HCT116 (cell line): ENCODE measurements around the gene TACR2. TPM values are rescaled to one million over a fixed set of nuclear protein-coding genes. Genes with fewer than 3 reads are reported as not detected.

ENCODE experiments used
- ATAC-seq: fragments of 200-7000 bp; cut with Tn5 transposase; 2 replicates; pipeline ENCODE4 v1.9.1; 2020; ENCODE audit warnings: mild to moderate bottlenecking, moderate library complexity
- BruUV-seq: library from RNA; stranded (reverse); fragments of 400-500 nt; replicated peaks from 2 replicates; lab custom pipeline; 2021; lab: Mats Ljungman, UMichigan
- CTCF ChIA-PET: fragments of 300-600 bp; sonication (Branson Sonifier 250); formaldehyde crosslinking; loops from one replicate; lab custom pipeline; 2021; ENCODE audit warnings: antibody characterized with exemption; lab: Charles Lee
- POLR2A ChIA-PET: fragments of 300-600, 350-600 bp; sonication (Branson Sonifier 250); formaldehyde crosslinking; loops from one replicate; lab custom pipeline; 2021; ENCODE audit warnings: antibody characterized with exemption; lab: Charles Lee
- RAD21 ChIA-PET, 2 experiments: fragments of 300-600 bp; sonication (Branson Sonifier 250); formaldehyde crosslinking; loops; one replicate each; lab custom pipeline; 2023; ENCODE audit warnings: low total read pairs in 2 of 2; ENCODE audit not compliant: uncharacterized antibody in 2 of 2, unreplicated experiment in 2 of 2, low non-redundant PET in 1 of 2; lab: Charles Lee
- DNase-seq: peaks from one replicate; pipeline ENCODE4 v3.0.0-alpha.2; 2010; ENCODE audit warnings: low read depth, low spot score
- H2AFZ ChIP-seq: fragments of 200-600 bp; shearing (Covaris generic), sonication (generic); 2 replicates; pipeline ENCODE4 v1.6.1; 2017; ENCODE audit warnings: low read depth, mixed run types, mixed read lengths, antibody characterized with exemption, low read length; ENCODE audit not compliant: poor library complexity, severe bottlenecking
- H3K27ac ChIP-seq: 2 replicates; pipeline ENCODE4 v1.5.1; 2012; ENCODE audit warnings: low read depth, low read length
- H3K27me3 ChIP-seq: fragments of 200-600 bp; sonication (generic); 2 replicates; pipeline ENCODE4 v1.6.1; 2016; ENCODE audit warnings: mixed run types, low read length, mixed read lengths; ENCODE audit not compliant: insufficient read depth
- H3K36me3 ChIP-seq, 2 experiments: fragments of 200-500 bp in 1 of 2; fragments of 200-600 bp in 1 of 2; sonication (Bioruptor generic) in 1 of 2; sonication (generic) in 1 of 2; 2 replicates each; pipeline versions ENCODE4 v1.5.1 to v1.6.1; 2014 to 2016; ENCODE audit warnings: low read length in 2 of 2, inconsistent platforms in 1 of 2, mixed read lengths in 1 of 2, mixed run types in 1 of 2; ENCODE audit not compliant: insufficient read depth in 2 of 2, control insufficient read depth in 1 of 2
- H3K4me1 ChIP-seq, 2 experiments: fragments of 200-600 bp in 1 of 2; sonication (generic) in 1 of 2; 2 replicates each; pipeline versions ENCODE4 v1.5.1 to v1.6.1; 2012 to 2017; ENCODE audit warnings: low read length in 2 of 2, inconsistent platforms in 1 of 2, mild to moderate bottlenecking in 1 of 2, mixed read lengths in 1 of 2, mixed run types in 1 of 2, moderate library complexity in 1 of 2; ENCODE audit not compliant: insufficient read depth in 2 of 2, control insufficient read depth in 1 of 2
- H3K4me2 ChIP-seq: fragments of 200-600 bp; sonication (generic); 2 replicates; pipeline ENCODE4 v1.6.1; 2017; ENCODE audit warnings: mixed run types, low read length, mixed read lengths
- H3K4me3 ChIP-seq, 2 experiments: fragments of 200-600 bp in 1 of 2; sonication (generic) in 1 of 2; replicated peaks in 1 of 2; 2 replicates each; pipeline ENCODE4 v1.5.1; 2011 to 2016; ENCODE audit warnings: low read length in 2 of 2, control low read depth in 1 of 2, low read depth in 1 of 2, mild to moderate bottlenecking in 1 of 2, mixed read lengths in 1 of 2, mixed run types in 1 of 2
- H3K79me2 ChIP-seq: fragments of 200-600 bp; sonication (generic); 2 replicates; pipeline ENCODE4 v1.6.1; 2017; ENCODE audit warnings: mild to moderate bottlenecking, mixed run types, low read length, moderate library complexity, mixed read lengths; ENCODE audit not compliant: insufficient read depth
- H3K9ac ChIP-seq: fragments of 200-600 bp; sonication (generic); 2 replicates; pipeline ENCODE4 v1.6.1; 2016; ENCODE audit warnings: low read length, mixed read lengths
- H3K9me2 ChIP-seq: fragments of 200-600 bp; sonication (generic), shearing (Covaris generic); 2 replicates; pipeline ENCODE4 v1.6.1; 2017; ENCODE audit warnings: mixed run types, mild to moderate bottlenecking, moderate library complexity; ENCODE audit not compliant: insufficient read depth
- H3K9me3 ChIP-seq, 2 experiments: fragments of 200-500 bp in 1 of 2; fragments of 200-600 bp in 1 of 2; sonication (Bioruptor generic) in 1 of 2; sonication (generic) in 1 of 2; 2 replicates each; pipeline ENCODE4 v1.6.1; 2014 to 2017; ENCODE audit warnings: low read length in 2 of 2, mixed read lengths in 2 of 2, inconsistent platforms in 1 of 2, low read depth in 1 of 2, mild to moderate bottlenecking in 1 of 2, mixed run types in 1 of 2, moderate library complexity in 1 of 2; ENCODE audit not compliant: control insufficient read depth in 1 of 2, insufficient read depth in 1 of 2
- H4K20me1 ChIP-seq: fragments of 200-600 bp; sonication (generic), shearing (Covaris generic); 2 replicates; pipeline ENCODE4 v1.6.1; 2017; ENCODE audit warnings: mixed run types, mild to moderate bottlenecking, moderate library complexity; ENCODE audit not compliant: insufficient read depth
- ATF3 ChIP-seq: IDR thresholded peaks from 2 replicates; pipeline ENCODE4 v1.6.1; 2012
- CEBPB ChIP-seq: IDR thresholded peaks from 2 replicates; pipeline ENCODE4 v1.6.1; 2012; ENCODE audit warnings: low read depth
- EGR1 ChIP-seq: IDR thresholded peaks from 2 replicates; pipeline ENCODE4 v1.6.1; 2012; ENCODE audit warnings: low read depth
- ELF1 ChIP-seq: IDR thresholded peaks from 2 replicates; pipeline ENCODE4 v1.6.1; 2012; ENCODE audit warnings: low read depth, borderline replicate concordance
- EZH2 ChIP-seq: fragments of 200-600 bp; sonication (generic); IDR thresholded peaks from 2 replicates; pipeline ENCODE4 v1.6.1; 2017; ENCODE audit warnings: antibody characterized with exemption, mixed run types
- FOSL1 ChIP-seq: IDR thresholded peaks from 2 replicates; pipeline ENCODE4 v1.6.1; 2012; ENCODE audit warnings: low read depth
- JUND ChIP-seq: IDR thresholded peaks from 2 replicates; pipeline ENCODE4 v1.6.1; 2012
- MAX ChIP-seq: IDR thresholded peaks from 2 replicates; pipeline ENCODE4 v1.6.1; 2012
- POLR2A ChIP-seq: IDR thresholded peaks from 2 replicates; pipeline ENCODE4 v1.7.0; 2011; ENCODE audit warnings: borderline replicate concordance; ENCODE audit not compliant: insufficient read depth, insufficient read length; ENCODE audit errors: extremely low read depth
- POLR2AphosphoS5 ChIP-seq: IDR thresholded peaks from 2 replicates; pipeline ENCODE4 v1.6.1; 2011; ENCODE audit warnings: mild to moderate bottlenecking, low read depth, low read length, moderate library complexity
- RAD21 ChIP-seq: IDR thresholded peaks from 2 replicates; pipeline ENCODE4 v1.6.1; 2012; ENCODE audit warnings: low read depth, mild to moderate bottlenecking
- REST ChIP-seq: IDR thresholded peaks from 2 replicates; pipeline ENCODE4 v1.6.1; 2012; ENCODE audit warnings: low read depth
- SIN3A ChIP-seq: IDR thresholded peaks from 2 replicates; pipeline ENCODE4 v1.6.1; 2012; ENCODE audit warnings: low read depth
- SP1 ChIP-seq: IDR thresholded peaks from 2 replicates; pipeline ENCODE4 v1.6.1; 2012; ENCODE audit warnings: low read depth
- SRF ChIP-seq: IDR thresholded peaks from 2 replicates; pipeline ENCODE4 v1.6.1; 2012; ENCODE audit warnings: low read depth
- TCF7L2 ChIP-seq: IDR thresholded peaks from 2 replicates; pipeline ENCODE4 v1.7.0; 2011; ENCODE audit warnings: borderline replicate concordance, inconsistent platforms; ENCODE audit not compliant: insufficient read depth, insufficient read length; ENCODE audit errors: extremely low read depth
- YY1 ChIP-seq: IDR thresholded peaks from 2 replicates; pipeline ENCODE4 v1.6.1; 2011; ENCODE audit warnings: low read length, low read depth, moderate library complexity, mild to moderate bottlenecking; ENCODE audit not compliant: insufficient replicate concordance; ENCODE audit errors: extremely low read depth
- ZFX ChIP-seq: fragments of 450-650 bp; IDR thresholded peaks from 2 replicates; pipeline ENCODE4 v1.6.1; 2017
- intact Hi-C: fragments of 100-400 bp; cut with micrococcal nuclease; formaldehyde crosslinking; loops from 2 replicates; pipeline ENCODE4 v1.10.0; 2022
- total RNA-seq: library from RNA; stranded (reverse); gene quantifications from one replicate; pipeline ENCODE4 v1.2.1, GENCODE V29; 2021; ENCODE audit not compliant: unreplicated experiment
- TF ChIP-seq, protein P1 (sequence below): IDR thresholded peaks from 2 replicates; pipeline ENCODE4 v1.6.1; 2011; ENCODE audit warnings: mild to moderate bottlenecking, low read length, moderate library complexity; ENCODE audit not compliant: insufficient replicate concordance; ENCODE audit errors: extremely low read depth

The TACR2 gene
- total RNA-seq, 1 experiment from 2014 or later, result not detected

GRCh38 chr10:69459101-69459790 is 42.5 kb upstream of the TACR2 start (continued):
- no peak for TF ChIP-seq TCF7L2

- peak; percentile 82 for DNase-seq
- H4K20me1 ChIP-seq, result no peaks in the 10 kb centered on the region
- H3K27ac ChIP-seq, result peak overlapping the region; percentile 69
- no peaks in the 10 kb centered on the region; the same call in 1 of the 2 replicates for H3K79me2 ChIP-seq
- H3K9me2 ChIP-seq, result no peaks in the 10 kb centered on the region
- H3K9ac ChIP-seq, result peak overlapping the region; percentile 51
- H3K4me2 ChIP-seq, result peak overlapping the region; percentile 85
- RAD21 ChIA-PET, result no interaction called here
- H3K9me3 ChIP-seq, result no peaks in the 10 kb centered on the region
- POLR2A ChIA-PET, result interaction anchor here (1.4 kb wide), 1 partner anchor 12 kb away, joined by 4 read pairs; no protein-coding TSS in a partner anchor
- 0 out of 4 replicates have a peak, but pooled peaks cover 0 to 3% of the 10 kb centered on the region in 2 experiments for H3K36me3 ChIP-seq
- H3K27me3 ChIP-seq, result no peaks in the 10 kb centered on the region
- no peak overlapping the region for H2AFZ ChIP-seq
- CTCF ChIA-PET, result no interaction called here
- peak overlapping the region; percentile 29 to 52 for H3K4me3 ChIP-seq
- H3K4me1 ChIP-seq, result peaks cover 39 to 53% of the 10 kb centered on the region in 2 experiments
- TSS peak; percentile 78 for BruUV-seq
- peak; percentile 94 for ATAC-seq
- intact Hi-C loops, result loop anchor here (10.0 kb wide), 1 partner anchor 46 kb away; no protein-coding TSS in a partner anchor
- no peak for TF ChIP-seq CEBPB
- peak; percentile 89 for TF ChIP-seq JUND
- no peak for TF ChIP-seq EGR1
- TF ChIP-seq MAX, result peak; percentile 63
- TF ChIP-seq POLR2A, result no peak
- TF ChIP-seq FOSL1, result peak; percentile 88
- no peak for TF ChIP-seq YY1
- no peak for TF ChIP-seq ZFX
- TF ChIP-seq SP1, result peak; percentile 88
- no peak for TF ChIP-seq ATF3
- TF ChIP-seq SIN3A, result no peak
- TF ChIP-seq REST, result no peak
- TF ChIP-seq EZH2, result no peak
- TF ChIP-seq, protein P1, sequence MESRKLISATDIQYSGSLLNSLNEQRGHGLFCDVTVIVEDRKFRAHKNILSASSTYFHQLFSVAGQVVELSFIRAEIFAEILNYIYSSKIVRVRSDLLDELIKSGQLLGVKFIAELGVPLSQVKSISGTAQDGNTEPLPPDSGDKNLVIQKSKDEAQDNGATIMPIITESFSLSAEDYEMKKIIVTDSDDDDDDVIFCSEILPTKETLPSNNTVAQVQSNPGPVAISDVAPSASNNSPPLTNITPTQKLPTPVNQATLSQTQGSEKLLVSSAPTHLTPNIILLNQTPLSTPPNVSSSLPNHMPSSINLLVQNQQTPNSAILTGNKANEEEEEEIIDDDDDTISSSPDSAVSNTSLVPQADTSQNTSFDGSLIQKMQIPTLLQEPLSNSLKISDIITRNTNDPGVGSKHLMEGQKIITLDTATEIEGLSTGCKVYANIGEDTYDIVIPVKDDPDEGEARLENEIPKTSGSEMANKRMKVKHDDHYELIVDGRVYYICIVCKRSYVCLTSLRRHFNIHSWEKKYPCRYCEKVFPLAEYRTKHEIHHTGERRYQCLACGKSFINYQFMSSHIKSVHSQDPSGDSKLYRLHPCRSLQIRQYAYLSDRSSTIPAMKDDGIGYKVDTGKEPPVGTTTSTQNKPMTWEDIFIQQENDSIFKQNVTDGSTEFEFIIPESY, result no peak
- no peak for TF ChIP-seq TCF7L2
- peak; percentile 53 for TF ChIP-seq POLR2AphosphoS5
- TF ChIP-seq RAD21, result peak; percentile 32; the same call in 1 of the 2 replicates
- TF ChIP-seq ELF1, result no peak
- no peak for TF ChIP-seq SRF
Observed at GRCh38 chr10:69458430-69459100, 41.8 kb upstream of the TACR2 start.
